Left ventricle myocardium inferior (tissue), 1 donor: Measurements from ENCODE around the gene MDFI. TPM values are rescaled to one million over a fixed set of nuclear protein-coding genes. Genes with fewer than 3 reads are reported as not detected.
A peak's percentile ranks its signal among the peaks of the same experiment; 100 is the strongest.

Source experiments
- DNase-seq: peaks from one replicate; pipeline ENCODE4 v3.0.0-alpha.2; 2020
- H3K27ac ChIP-seq: fragments of 200-600 bp; replicated peaks from 2 replicates; pipeline ENCODE4 v1.8.0; 2021
- H3K27me3 ChIP-seq: fragments of 200-600 bp; 2 replicates; pipeline ENCODE4 v1.8.0; 2021; ENCODE audit warnings: low read depth
- H3K36me3 ChIP-seq: fragments of 200-600 bp; 2 replicates; pipeline ENCODE4 v1.8.0; 2021
- H3K4me1 ChIP-seq: fragments of 200-600 bp; 2 replicates; pipeline ENCODE4 v1.8.0; 2021
- H3K4me3 ChIP-seq: fragments of 200-600 bp; 2 replicates; pipeline ENCODE4 v1.8.0; 2021; ENCODE audit warnings: mild to moderate bottlenecking, moderate library complexity
- H3K9me3 ChIP-seq: fragments of 200-600 bp; replicated peaks from 2 replicates; pipeline ENCODE4 v1.8.0; 2021
- intact Hi-C: fragments of 100-400 bp; cut with micrococcal nuclease; formaldehyde crosslinking; loops from one replicate; pipeline ENCODE4 v1.11.0; 2022
- long read RNA-seq: library from polyadenylated mRNA; unstranded; transcript quantifications from one replicate; pipeline ENCODE4 v2.0.0, GENCODE V29; 2021
- total RNA-seq: library from RNA; stranded (reverse); fragmentation: NEBNext Ultra II Directional; extraction: Animal tissue kit (Norgen Biotek cat#: 25700); gene quantifications from one replicate; pipeline ENCODE4 v1.2.1, GENCODE V29; 2021
- TF ChIP-seq, protein P1 (sequence below): fragments of 200-600 bp; IDR thresholded peaks from 2 replicates; pipeline ENCODE4 v1.8.0; 2021; ENCODE audit warnings: antibody characterized with exemption, mild to moderate bottlenecking, borderline replicate concordance
- donor health status: DM: no; HTN: yes; CAD: no; lungs with severe emphysema.

Gene MDFI, protein sequence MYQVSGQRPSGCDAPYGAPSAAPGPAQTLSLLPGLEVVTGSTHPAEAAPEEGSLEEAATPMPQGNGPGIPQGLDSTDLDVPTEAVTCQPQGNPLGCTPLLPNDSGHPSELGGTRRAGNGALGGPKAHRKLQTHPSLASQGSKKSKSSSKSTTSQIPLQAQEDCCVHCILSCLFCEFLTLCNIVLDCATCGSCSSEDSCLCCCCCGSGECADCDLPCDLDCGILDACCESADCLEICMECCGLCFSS
- total RNA-seq, result 0.77 TPM
- long read RNA-seq, result 0 reads

DNA sequence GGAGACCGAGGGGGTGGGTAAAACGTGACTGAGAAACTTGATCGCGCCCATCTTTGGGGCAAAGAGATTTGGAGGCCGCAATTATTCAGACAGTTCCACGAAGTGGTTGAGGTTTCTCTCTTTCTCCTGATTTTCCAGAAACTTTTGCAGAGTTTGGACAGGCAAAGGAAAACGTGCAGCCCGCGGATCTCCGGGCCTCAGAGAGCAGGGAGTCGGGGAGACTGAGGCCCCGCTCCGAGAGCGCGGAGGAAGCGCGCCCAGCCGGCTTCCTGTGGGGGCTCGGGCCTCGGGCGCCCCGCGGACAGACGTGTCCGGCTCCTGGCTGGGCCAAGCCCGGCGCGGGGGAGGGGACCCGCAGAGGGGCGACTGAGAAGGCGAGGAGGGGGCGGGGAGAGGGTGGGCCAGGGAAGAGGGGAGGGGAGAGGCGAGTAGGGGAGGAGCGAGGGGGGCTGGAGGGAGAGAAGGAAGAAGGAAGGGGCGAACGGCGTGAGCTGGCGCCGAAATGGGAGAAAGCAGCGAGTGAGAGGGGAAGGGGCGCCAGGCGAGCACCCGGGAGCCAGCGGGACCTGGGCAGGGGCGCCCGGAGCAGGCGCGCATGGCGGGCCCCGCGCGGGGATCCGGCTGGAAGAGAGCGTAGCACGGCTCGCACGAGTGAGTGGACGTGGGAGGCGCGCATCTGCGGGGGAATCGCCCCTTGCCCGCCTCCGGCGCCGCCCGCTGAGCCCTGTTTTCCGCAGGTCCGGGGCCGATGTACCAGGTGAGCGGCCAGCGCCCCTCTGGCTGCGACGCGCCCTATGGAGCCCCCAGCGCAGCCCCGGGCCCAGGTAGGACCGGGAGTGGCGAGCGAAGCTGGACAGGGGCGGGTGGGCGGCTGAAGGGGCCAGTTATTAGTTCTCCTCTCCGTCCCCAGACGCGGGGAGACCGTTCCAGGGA, at the start of gene MDFI:
Gene MDFI (plus strand): TSS at position 467 of the 933 bp plus-strand sequence. CDS start 282 bp downstream, at position 749.
- H3K27me3 ChIP-seq, result peaks cover 64% of the 10 kb centered on the region

DNA sequence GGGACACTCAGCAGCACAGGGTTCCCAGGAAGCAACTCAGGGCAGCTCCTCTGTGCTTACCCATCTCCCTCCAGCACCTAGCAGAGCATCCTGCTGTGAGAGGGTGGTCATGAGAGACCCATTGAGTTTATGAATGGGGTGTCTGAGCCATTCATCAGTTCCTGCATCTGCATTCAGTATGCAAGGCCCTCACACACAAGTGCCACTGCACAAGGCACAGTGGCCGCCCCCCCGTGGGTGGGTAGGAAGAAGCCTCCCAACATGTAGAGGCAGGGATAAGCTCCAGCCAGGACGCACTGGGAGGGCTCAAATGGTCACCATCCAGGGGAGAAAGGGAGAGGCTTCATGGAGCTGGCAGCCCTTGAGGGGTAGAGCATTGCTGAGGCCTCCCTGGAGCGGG, 49.0 kb upstream of the MDFI start:
- Histone ChIP-seq H3K4me3 (no peak overlapping the region), H3K9me3 (no peaks in the 10 kb centered on the region), H3K27me3 (no peaks in the 10 kb centered on the region), H3K4me1 (peaks cover 12% of the 10 kb centered on the region), H3K27ac (no peak overlapping the region), H3K36me3 (peaks cover 6% of the 10 kb centered on the region)
- no peak for DNase-seq
- intact Hi-C loops, result no loop called here
- TF ChIP-seq, protein P1, sequence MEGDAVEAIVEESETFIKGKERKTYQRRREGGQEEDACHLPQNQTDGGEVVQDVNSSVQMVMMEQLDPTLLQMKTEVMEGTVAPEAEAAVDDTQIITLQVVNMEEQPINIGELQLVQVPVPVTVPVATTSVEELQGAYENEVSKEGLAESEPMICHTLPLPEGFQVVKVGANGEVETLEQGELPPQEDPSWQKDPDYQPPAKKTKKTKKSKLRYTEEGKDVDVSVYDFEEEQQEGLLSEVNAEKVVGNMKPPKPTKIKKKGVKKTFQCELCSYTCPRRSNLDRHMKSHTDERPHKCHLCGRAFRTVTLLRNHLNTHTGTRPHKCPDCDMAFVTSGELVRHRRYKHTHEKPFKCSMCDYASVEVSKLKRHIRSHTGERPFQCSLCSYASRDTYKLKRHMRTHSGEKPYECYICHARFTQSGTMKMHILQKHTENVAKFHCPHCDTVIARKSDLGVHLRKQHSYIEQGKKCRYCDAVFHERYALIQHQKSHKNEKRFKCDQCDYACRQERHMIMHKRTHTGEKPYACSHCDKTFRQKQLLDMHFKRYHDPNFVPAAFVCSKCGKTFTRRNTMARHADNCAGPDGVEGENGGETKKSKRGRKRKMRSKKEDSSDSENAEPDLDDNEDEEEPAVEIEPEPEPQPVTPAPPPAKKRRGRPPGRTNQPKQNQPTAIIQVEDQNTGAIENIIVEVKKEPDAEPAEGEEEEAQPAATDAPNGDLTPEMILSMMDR, result no peak

More for the DNA sequence above, at the start of gene MDFI:
- H3K9me3 ChIP-seq, result no peaks in the 10 kb centered on the region
- TF ChIP-seq, protein P1, result no peak
- no peaks in the 10 kb centered on the region for H3K36me3 ChIP-seq
- peak within 1 kb of the TSS; percentile 65 for H3K4me3 ChIP-seq
- H3K27ac ChIP-seq, result no peak within 1 kb of the TSS
- intact Hi-C loops, result no loop called here
- no peak for DNase-seq
- peaks cover 31% of the 10 kb centered on the region for H3K4me1 ChIP-seq

DNA sequence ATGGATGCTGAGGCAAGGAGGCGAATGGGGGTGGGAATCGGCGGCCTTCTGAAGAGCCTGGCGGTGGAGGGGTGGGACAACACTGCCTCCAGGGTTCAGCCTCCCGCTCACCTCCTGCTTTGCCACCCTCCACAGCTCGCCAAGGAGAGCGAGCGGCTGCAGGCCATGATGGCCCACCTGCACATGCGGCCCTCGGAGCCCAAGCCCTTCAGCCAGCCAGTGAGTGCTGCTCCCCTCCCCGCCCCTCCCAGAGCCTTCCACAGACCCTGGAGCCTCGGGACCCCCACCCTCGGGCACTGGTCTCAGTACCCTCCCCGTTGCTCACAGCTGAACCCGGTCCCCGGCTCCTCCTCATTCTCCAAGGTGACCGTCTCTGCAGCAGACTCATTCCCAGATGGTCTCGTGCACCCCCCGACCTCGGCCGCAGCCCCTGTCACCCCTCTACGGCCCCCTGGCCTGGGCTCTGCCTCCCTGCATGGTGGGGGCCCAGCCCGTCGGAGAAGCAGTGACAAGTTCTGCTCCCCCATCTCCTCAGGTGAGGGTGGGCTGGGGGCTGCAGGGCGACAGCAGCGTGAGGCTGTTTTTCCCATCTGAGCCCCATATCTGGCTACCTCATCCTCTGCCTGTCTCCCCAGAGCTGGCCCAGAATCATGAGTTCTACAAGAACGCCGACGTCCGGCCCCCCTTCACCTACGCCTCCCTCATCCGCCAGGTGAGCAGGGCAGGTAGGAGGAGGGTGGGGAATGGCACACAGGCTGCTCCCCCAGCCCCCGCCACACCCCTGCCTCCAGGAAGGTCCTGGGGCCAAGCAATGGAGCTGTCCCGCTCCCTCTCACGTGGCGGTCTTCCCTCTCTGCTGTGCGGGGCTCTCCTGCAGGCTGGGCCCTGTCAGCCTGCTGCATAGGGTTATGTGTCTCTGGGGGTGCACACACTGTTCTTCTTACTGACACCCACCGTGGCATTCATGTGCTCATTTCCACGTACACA, 48.3 kb upstream of the MDFI start:
- no peak overlapping the region for H3K27ac ChIP-seq
- H3K27me3 ChIP-seq, result no peaks in the 10 kb centered on the region
- H3K4me3 ChIP-seq, result no peak overlapping the region
- H3K4me1 ChIP-seq, result peaks cover 5% of the 10 kb centered on the region
- intact Hi-C loops, result loop anchor here (5.0 kb wide), 2 partner anchors 128 to 223 kb away; no protein-coding TSS in a partner anchor
- H3K9me3 ChIP-seq, result no peaks in the 10 kb centered on the region
- DNase-seq, result no peak
- H3K36me3 ChIP-seq, result peaks cover 10% of the 10 kb centered on the region
- TF ChIP-seq, protein P1, result no peak

DNA sequence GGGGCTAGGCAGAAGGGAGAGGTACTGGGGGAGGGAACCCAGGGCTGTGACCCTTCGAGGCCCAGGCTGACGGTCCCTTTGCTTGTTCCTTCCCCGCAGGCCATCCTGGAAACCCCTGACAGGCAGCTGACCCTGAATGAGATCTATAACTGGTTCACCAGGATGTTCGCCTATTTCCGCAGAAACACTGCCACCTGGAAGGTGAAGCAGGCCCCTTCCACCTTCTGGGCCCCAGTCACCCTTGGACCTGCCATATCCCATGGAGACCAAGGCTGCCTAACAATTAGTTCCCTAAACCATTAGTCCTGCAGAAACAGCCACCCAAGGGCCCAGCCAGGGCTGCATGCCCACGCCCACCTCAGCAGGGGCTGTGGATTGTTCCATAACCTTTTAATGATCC, 47.1 kb upstream of the MDFI start:
- intact Hi-C loops, result loop anchor here (5.0 kb wide), 2 partner anchors 129 to 224 kb away; no protein-coding TSS in a partner anchor
- Histone ChIP-seq H3K4me1 (no peaks in the 10 kb centered on the region), H3K36me3 (peaks cover 18% of the 10 kb centered on the region), H3K27ac (no peak overlapping the region), H3K27me3 (no peaks in the 10 kb centered on the region), H3K9me3 (no peaks in the 10 kb centered on the region), H3K4me3 (no peak overlapping the region)
- DNase-seq, result no peak
- TF ChIP-seq, protein P1, result no peak
